Esophagus squamous epithelium (tissue), 5 donors: ENCODE measurements around the gene POGLUT2. TPM values are rescaled to one million over a fixed set of nuclear protein-coding genes. Genes with fewer than 3 reads are reported as not detected.

Experiments
- DNase-seq: peaks from one replicate; lab custom pipeline; 2025; lab: John Stamatoyannopoulos, UW
- H3K27ac ChIP-seq, 4 donors: fragments of 200-600 bp; sonication (generic); one replicate each; pipeline ENCODE4 v1.5.1; 2016 to 2019; ENCODE audit warnings: mild to moderate bottlenecking in 1 of 4
- H3K27me3 ChIP-seq, 4 donors: fragments of 200-600 bp; sonication (generic); 1 replicate in 3 of 4; 2 replicates in 1 of 4; pipeline versions ENCODE4 v1.5.1 to v1.6.0; 2017 to 2021; ENCODE audit warnings: antibody characterized with exemption in 1 of 4
- H3K36me3 ChIP-seq, 3 donors: fragments of 200-600 bp; sonication (generic); one replicate each; pipeline ENCODE4 v1.5.1; 2016 to 2019
- H3K4me1 ChIP-seq, 3 donors: fragments of 200-600 bp; sonication (generic); one replicate each; pipeline ENCODE4 v1.5.1; 2017 to 2019
- H3K4me3 ChIP-seq, 4 donors: fragments of 200-600 bp; sonication (generic); 1 replicate in 3 of 4; 2 replicates in 1 of 4; pipeline ENCODE4 v1.5.1; 2016 to 2019; ENCODE audit warnings: mild to moderate bottlenecking in 2 of 4, moderate library complexity in 1 of 4
- H3K9me3 ChIP-seq, 3 donors: fragments of 200-600 bp; sonication (generic); one replicate each; pipeline ENCODE4 v1.5.1; 2016 to 2019
- POLR2A ChIP-seq, 4 donors: fragments of 450-650 bp; IDR thresholded peaks; one replicate each; pipeline ENCODE4 v1.6.1; 2017; ENCODE audit warnings: antibody characterized with exemption in 4 of 4, mild to moderate bottlenecking in 4 of 4, moderate library complexity in 3 of 4
- WGBS, 2 donors: methylation state at CpG; one replicate each; pipeline ENCODE4 v1.1.5; 2018; 5-methylcytosine and 5-hydroxymethylcytosine counted together
- intact Hi-C: fragments of 100-400 bp; cut with DNase I; formaldehyde crosslinking; loops from one replicate; pipeline ENCODE4 v1.15.0; 2022
- total RNA-seq, 4 donors: library from RNA; depleted of rRNA; stranded (reverse); fragments of >200 nt; gene quantifications; one replicate each; pipeline ENCODE4 v1.1.0, GENCODE V29; 2016
- TF ChIP-seq, protein P1 (sequence below), 6 experiments: fragments of 450-650 bp in 4 of 6; fragments of 200-600 bp in 2 of 6; sonication (generic) in 2 of 6; IDR thresholded peaks; one replicate each; pipeline ENCODE4 v1.5.1; 2016 to 2019; ENCODE audit warnings: antibody characterized with exemption in 6 of 6, mild to moderate bottlenecking in 4 of 6, moderate library complexity in 4 of 6
- donor health status: DM: yes; HTN: yes; CAD: no.

The POGLUT2 gene
- total RNA-seq, 4 donors from 2014 or later = 0.50 to 3.2 (median 1.8) TPM

DNA sequence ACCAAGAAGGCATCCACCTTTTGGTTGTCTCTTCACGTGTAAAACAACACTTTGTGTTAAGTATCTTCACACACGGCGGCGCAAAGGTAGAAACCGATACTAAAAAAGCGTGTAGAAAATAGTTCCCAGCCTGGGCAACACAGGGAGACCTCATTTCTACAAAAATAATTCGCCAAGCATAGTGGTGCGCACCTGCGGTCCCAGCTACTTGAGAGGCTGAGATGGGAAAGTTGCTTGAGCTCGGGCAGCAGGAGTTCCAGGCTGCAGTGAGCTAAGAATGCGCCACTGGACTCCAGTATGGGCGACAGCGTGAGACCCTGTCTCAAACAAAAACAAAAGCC is 46.5 kb upstream of the POGLUT2 start:
- H3K36me3 ChIP-seq = peaks cover 0 to 8% (median 0%) of the 10 kb centered on the region in 3 donors
- peak overlapping the region; percentile 88 to 99 (median 92) for H3K4me3 ChIP-seq
- H3K27me3 ChIP-seq = no peaks in the 10 kb centered on the region
- peak overlapping the region; percentile 93 to 99 (median 96) for H3K27ac ChIP-seq
- TF ChIP-seq, protein P1, sequence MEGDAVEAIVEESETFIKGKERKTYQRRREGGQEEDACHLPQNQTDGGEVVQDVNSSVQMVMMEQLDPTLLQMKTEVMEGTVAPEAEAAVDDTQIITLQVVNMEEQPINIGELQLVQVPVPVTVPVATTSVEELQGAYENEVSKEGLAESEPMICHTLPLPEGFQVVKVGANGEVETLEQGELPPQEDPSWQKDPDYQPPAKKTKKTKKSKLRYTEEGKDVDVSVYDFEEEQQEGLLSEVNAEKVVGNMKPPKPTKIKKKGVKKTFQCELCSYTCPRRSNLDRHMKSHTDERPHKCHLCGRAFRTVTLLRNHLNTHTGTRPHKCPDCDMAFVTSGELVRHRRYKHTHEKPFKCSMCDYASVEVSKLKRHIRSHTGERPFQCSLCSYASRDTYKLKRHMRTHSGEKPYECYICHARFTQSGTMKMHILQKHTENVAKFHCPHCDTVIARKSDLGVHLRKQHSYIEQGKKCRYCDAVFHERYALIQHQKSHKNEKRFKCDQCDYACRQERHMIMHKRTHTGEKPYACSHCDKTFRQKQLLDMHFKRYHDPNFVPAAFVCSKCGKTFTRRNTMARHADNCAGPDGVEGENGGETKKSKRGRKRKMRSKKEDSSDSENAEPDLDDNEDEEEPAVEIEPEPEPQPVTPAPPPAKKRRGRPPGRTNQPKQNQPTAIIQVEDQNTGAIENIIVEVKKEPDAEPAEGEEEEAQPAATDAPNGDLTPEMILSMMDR (IDR thresholded peaks at IDR 0.05) = no peak
- no peak for TF ChIP-seq POLR2A (IDR thresholded peaks at IDR 0.05)
- peaks cover 10 to 36% (median 10%) of the 10 kb centered on the region in 3 donors for H3K4me1 ChIP-seq
- intact Hi-C loops = loop anchor here (5.0 to 10.0 kb wide), 2 partner anchors 120 to 263 kb away; no protein-coding TSS in a partner anchor
- 3 to 4% methylated on average over 13 of the region's 13 CpGs for WGBS, 2 donors
- no peaks in the 10 kb centered on the region for H3K9me3 ChIP-seq
- no peak for DNase-seq

GRCh38 chr13:102839462-102839861 is 40.7 kb upstream of the POGLUT2 start:
- H3K27ac ChIP-seq = no peak overlapping the region
- intact Hi-C loops = no loop called here
- H3K27me3 ChIP-seq = no peaks in the 10 kb centered on the region
- H3K9me3 ChIP-seq = no peaks in the 10 kb centered on the region
- TF ChIP-seq, protein P1 (IDR thresholded peaks at IDR 0.05) = no peak
- TF ChIP-seq POLR2A (IDR thresholded peaks at IDR 0.05) = no peak
- peaks cover 0 to under 1% (median 0%) of the 10 kb centered on the region in 3 donors for H3K4me1 ChIP-seq
- no peak for DNase-seq
- peaks cover 0 to 62% (median 0%) of the 10 kb centered on the region in 3 donors for H3K36me3 ChIP-seq
- H3K4me3 ChIP-seq = no peak overlapping the region
- WGBS, 2 donors = 81 to 92% methylated on average over 2 to 5 of the region's 5 CpGs

DNA sequence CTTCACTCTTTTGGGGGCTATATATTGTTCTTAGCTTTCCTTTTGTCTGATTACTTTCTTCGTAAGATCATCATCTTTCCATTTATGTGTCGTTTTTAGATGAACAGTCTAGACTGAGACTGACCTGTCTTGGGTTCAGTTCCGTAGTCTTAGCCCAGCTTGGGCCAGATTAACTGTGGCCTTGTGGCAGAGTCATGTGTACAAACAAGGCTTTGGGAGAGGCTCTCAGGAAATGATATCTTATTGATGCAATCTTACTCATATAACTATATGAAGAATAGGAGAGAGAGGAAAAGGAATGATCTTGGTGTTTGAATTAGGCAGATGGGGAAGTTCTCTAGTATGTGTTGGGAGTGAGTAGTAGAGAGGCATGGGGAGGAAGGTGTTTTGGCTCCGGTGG is 40.2 kb upstream of the POGLUT2 start:
- Histone ChIP-seq H3K36me3 (peaks cover 0 to 62% (median 0%) of the 10 kb centered on the region in 3 donors), H3K4me3 (no peak overlapping the region), H3K9me3 (no peaks in the 10 kb centered on the region), H3K27ac (no peak overlapping the region), H3K27me3 (no peaks in the 10 kb centered on the region), H3K4me1 (no peaks in the 10 kb centered on the region)
- no peak for DNase-seq
- intact Hi-C loops = no loop called here
- TF ChIP-seq POLR2A (IDR thresholded peaks at IDR 0.05) = no peak
- TF ChIP-seq, protein P1 (IDR thresholded peaks at IDR 0.05) = no peak
- WGBS, 2 donors = 48 to 50% methylated on average over 4 of the region's 4 CpGs

DNA sequence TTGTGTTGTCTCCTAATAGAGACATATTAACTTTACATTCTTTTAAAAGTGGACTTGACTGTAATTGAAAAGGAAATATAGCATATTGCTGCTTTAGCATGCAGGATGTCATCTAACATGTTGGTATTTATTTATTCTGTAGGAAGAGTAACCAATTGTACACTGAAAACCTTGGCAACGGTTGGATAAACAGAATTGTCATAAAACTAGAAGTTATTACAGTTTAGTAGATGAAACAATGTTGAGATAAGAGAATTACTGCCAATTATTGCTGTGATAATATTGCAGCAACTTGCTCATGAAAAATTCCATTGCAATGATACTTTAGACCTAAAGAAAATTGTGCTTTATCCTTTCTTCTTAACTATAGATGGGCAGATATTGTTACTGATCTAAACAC is 39.5 kb upstream of the POGLUT2 start:
- Histone ChIP-seq H3K9me3 (no peaks in the 10 kb centered on the region), H3K27ac (no peak overlapping the region), H3K4me1 (no peaks in the 10 kb centered on the region), H3K36me3 (peaks cover 0 to 69% (median 0%) of the 10 kb centered on the region in 3 donors), H3K4me3 (no peak overlapping the region), H3K27me3 (no peaks in the 10 kb centered on the region)
- intact Hi-C loops = no loop called here
- DNase-seq = no peak
- 59 to 63% methylated on average over 1 of the region's 1 CpG for whole genome bisulfite sequencing, 2 donors
- TF ChIP-seq, protein P1 (IDR thresholded peaks at IDR 0.05) = no peak
- no peak for TF ChIP-seq POLR2A (IDR thresholded peaks at IDR 0.05)

GRCh38 chr13:102836471-102836870 is 37.7 kb upstream of the POGLUT2 start:
- Histone ChIP-seq H3K4me3 (no peak overlapping the region), H3K27me3 (no peaks in the 10 kb centered on the region), H3K9me3 (no peaks in the 10 kb centered on the region), H3K4me1 (no peaks in the 10 kb centered on the region), H3K36me3 (peaks cover 0 to 85% (median 0%) of the 10 kb centered on the region in 3 donors), H3K27ac (no peak overlapping the region)
- 93% methylated on average over 4 of the region's 4 CpGs for WGBS, 2 donors
- TF ChIP-seq POLR2A (IDR thresholded peaks at IDR 0.05) = no peak
- TF ChIP-seq, protein P1 (IDR thresholded peaks at IDR 0.05) = no peak
- no peak for DNase-seq
- intact Hi-C loops = no loop called here
